Stimulated activated CD4-positive, alpha-beta T cell treated with anti-CD3 and anti-CD28 coated beads, Interleukin-15, amount 100 ng/mL, for 48 hours (primary cell): ENCODE results near the gene LHX8.
"Not testable (repeated sequence)": the region's sequence is repeated elsewhere in the genome, so short reads cannot be mapped to it uniquely, and the experiment has no call there.

ENCODE experiments used
- DNase-seq, 2 donors: peaks; one replicate each; pipeline ENCODE4 v3.0.0-alpha.2; 2020; ENCODE audit warnings: low read depth in 2 of 2

Gene LHX8

DNA sequence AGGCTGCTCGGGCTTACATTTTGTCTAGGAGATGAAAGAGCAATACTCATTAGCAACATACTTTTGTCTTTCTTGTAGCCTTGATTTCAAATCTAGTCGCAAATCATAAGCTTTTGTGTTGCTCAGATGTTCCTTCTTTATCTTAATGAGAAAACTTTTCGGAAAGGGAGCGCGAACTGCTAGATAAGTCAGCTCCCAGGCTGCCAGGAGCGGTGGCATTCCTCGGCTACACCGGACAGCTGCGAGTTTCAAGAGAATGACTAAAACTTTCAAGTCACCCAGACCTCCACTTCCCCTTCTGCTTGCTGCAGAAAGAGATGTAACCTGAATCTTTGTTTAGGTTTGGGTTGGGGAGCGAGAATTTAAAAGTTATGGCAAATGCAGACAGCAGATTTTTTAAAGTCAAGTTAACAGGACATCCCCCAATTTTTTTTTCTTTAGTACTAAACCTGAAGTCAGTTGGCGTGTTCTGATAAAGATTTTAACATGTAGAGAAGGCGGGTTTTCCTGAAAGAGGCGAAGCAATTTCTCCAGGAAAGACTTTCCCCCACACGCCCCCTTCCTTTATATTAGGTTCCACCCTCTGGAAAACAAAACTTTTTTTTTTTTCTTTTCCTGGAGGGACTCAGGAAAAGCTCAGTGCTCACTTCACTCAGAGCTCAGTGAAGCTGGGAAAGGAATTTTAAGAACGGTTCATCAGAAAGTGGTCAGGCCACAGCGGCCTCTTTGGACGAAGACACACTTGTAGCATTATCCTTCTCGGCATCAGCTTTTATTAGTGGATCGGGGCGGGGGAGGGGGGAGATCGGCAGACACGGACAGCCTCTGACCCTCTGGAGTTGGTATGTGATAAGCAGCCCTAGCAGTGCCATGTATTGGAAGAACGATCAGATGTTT, at the start of gene LHX8:
Gene LHX8 (plus strand): TSS at position 639 of the 897 bp plus-strand sequence. CDS start 2,227 bp downstream, outside the sequence.
- no peak for DNase-seq

DNA sequence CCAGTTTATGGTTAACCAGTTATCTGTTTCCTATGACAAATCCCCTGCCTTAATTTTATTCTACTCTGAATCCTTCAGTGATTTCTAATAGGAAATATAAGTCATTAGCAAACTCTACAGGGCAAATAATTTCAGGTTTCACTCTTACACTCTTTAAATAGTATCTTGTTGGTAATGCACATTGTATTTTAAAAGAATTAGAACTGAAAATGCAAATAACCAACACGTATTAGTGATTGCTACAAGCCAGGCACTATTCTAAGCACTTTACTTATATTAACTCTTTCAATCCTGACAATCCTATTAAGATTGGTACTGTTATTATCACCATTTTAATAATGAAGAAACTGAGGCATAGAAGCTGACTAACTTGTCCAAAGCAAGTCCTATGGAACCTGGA, 48.3 kb upstream of the LHX8 start:
- DNase-seq, result no peak

DNA sequence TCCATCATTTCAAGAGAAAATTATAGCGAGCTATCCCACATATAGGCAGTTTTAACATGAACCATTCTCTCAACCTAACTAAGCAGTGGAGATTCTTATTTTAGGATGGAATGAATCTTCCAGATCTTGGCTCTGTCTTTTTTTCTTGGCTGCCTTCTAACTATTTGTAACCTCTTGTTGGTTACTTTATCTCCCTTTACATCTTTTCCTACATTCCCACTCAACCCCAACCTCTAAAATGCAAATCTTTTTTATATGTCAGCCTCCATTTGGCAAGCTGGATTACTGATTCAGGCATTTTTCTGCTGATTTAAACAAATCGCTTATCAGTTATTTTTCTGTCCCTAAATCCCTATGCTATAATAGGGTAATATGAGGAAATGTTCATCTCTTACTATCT, 46.9 kb upstream of the LHX8 start:
- no peak for DNase-seq

DNA sequence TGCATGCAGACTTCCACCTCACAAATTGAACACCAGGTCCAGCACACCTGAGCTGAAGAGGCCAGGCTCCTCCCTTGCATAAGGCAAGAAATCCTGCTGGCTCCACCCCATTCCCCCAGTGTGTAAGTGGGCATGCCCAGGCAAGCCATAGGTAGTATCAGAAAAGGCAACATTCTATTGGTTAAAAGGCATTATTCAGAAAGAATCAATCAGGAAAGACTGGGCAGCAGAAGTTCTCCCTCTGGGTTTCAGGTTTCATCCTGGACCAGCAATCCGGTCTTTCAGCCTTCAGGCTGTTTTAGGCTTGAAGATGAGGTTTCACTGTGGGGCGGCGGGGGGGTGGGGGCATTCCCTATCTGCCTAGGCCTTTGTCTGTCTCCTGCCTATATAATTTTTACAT, 42.0 kb upstream of the LHX8 start:
- DNase-seq, result no peak

DNA sequence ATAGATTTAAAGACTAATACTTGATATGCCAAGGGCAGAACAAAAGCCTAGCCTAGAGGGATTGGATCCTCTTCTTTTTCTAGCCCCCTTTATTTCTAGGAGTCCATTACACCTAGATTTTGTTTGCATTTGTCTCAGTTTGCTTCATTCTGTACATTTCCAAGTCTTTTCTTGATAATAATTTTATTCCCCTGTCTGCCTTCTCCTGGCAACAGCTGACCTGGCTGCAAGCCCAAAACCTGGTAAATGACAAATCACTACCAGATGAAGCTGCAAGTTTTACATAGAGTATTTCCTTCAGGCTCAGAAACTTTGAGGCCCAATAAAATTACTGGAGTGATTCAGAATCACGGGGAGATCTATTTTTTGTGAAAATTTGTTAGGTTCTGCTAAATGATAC, 36.5 kb upstream of the LHX8 start:
- DNase-seq, result no peak

DNA sequence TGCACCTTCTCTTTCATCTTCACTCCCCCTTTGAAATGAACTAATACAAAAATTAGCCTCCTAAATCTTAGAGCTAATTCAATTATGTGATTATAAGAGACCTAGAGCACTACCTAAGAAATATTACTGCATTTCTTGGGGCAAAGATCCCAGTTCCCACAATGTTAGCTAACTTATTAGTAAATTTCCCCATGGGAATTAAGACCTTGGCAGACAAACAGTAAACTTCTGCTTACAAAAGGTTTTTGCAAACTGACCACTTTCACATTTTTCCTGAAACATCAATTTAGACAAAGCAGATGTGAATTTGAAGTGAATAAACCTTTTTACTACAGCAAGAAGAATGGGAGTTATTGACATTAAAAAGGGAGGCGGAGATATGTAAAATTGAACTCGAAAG, 34.6 kb upstream of the LHX8 start:
- DNase-seq, result no peak

DNA sequence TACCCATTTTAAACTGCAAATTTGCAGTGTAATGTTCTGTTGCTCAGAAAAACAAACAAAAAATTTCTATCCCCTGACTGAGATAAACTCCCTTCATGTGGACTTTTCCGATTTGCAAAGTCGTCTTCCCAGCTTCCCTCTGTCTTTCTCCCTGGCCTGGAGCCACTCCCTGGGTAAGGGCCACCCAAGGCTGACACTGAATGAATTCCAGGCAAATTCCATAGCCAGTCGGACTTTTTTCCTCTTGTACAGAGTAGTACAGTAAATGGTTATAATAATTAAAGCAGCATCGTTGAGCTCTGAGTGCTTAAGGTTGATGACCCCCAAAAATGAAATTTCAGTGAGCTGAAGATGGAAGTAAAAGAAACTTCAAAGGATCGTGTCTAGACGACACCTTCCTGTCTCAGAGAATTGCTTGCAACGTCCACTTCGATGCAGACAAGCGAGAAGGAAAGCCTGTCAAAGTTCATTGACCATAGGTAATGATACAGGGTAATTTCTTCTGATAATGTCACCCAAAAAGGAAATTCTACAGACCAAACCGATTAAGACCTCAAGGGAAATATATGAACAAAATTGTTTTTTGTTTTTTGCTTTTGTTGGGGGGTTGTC, 33.6 kb upstream of the LHX8 start:
- DNase-seq, result no peak

DNA sequence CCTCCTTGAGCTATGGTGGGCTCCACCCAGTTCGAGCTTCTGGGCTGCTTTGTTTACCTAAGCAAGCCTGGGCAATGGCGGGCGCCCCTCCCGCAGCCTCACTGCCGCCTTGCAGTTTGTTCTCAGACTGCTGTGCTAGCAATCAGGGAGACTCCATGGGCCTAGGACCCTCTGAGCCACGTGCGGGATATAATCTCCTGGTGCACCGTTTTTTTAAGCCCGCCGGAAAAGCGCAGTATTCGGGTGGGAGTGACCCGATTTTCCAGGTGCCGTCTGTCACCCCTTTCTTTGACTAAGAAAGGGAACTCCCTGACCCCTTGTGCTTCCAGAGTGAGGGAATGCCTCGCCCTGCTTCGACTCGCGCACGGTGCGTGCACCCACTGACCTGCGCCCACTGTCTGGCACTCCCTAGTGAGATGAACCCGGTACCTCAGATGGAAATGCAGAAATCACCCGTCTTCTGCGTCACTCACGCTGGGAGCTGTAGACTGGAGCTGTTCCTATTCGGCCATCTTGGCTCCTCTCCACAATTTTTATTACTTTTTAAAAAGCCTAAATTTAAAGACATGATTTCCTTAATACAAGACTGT, 21.7 kb upstream of the LHX8 start:
- not testable (repeated sequence) for DNase-seq

DNA sequence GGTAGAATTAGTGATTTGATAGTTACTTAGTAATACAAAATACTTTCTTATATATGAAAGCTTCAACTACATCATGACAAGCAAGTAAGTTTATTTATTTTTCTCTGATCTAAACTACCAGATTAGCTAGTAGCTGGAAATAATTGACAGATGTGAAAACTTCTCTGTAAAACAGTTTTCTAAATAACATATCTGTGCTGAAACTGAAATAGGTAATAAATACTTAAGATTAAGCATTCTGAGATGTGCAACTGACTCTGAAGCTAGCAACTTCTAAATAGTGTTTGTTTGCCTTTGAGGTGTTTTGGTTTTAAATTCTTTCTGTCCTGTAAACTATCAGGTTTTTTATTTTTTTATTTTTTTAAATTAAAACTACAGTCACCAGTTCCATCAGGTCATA, 18.5 kb upstream of the LHX8 start:
- DNase-seq, result no peak

DNA sequence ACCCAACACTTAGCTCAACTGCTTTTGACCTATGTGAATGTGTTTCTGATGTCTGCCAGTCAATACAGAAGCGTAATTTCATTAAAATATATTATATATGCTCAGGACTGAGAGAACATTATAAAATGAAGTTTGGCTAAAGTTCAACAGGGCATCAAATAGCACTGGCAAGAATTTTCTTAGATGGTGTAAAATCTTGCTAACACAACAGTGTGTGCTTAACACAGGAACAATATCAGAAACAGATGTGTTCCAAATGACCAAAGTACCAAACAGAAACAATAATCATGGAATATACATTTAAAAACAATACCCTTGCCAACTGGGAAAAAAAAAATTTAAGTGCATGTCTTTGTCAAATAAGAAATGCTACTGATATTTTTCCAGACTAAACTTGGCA, 10.4 kb upstream of the LHX8 start:
- DNase-seq, result no peak

DNA sequence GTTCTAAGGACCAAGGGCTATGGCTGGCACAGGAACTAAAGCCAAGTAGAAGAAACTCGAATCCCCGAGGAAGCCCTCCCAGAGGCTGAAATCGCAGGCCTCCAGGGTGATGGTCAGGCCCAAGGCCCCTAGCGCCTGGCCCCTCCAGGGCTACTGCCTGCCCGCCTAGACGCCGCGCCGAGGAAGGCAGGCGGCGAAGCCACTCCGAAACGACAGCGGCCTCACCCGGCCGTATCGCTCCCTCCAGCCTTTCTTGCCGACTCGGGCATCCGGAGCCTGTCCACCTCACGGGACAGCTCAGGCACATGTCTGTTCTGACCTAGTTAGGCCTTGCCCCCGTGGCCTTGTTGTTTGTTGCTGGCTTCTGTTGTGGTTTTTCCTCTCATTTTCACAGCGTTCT, 9.7 kb upstream of the LHX8 start:
- no peak for DNase-seq

DNA sequence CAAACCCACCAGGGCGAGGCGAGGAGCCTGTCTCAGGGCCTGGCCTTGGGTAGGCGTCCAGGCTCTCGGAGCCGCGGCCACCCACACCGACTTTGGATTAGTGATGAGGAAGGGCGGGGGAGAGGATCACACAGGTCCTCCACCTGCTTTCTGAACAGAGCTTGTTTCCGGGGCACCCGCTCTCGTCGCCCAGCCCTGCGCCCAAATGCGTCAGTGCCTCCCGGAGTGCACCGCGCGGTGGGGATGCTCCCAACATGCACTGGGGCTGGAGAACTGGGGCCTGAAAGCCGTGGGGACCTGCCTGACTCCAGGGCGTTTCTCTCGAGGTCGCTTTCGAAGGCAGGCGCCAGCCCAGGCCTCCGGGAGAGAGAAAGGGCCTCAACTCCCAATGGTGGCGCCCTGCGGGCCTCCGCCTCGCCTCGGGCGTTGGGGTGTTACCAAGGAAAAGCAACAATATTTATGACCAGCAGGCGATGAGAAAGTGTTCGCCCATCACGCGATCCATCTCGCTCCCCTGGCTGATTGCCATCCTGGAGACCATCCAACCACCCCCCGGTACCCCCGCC, 8.9 kb upstream of the LHX8 start:
- no peak for DNase-seq

DNA sequence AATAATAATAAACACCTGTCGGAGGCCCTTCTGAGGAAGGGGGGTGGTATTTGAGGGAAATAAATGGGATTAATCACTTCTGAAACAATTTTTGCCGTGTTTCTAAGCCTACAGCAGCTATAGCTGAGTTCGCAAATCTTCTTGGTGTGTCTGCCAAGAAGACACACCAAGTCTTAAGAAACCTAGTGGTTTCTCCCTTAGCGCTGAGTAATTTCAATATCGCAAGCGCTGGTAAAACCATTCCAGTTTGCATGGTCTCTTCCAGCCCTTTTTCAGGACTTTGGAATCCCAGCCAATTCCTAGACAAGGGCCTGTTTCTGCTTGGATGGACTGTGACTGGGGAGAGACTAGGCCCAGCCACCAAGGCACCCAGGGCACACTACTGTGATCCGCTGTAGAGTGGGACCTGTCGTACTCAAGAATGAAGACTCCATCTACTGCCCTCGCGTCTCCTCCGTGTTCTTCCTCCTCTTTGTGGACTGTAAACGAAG, 7.5 kb upstream of the LHX8 start:
- no peak for DNase-seq

DNA sequence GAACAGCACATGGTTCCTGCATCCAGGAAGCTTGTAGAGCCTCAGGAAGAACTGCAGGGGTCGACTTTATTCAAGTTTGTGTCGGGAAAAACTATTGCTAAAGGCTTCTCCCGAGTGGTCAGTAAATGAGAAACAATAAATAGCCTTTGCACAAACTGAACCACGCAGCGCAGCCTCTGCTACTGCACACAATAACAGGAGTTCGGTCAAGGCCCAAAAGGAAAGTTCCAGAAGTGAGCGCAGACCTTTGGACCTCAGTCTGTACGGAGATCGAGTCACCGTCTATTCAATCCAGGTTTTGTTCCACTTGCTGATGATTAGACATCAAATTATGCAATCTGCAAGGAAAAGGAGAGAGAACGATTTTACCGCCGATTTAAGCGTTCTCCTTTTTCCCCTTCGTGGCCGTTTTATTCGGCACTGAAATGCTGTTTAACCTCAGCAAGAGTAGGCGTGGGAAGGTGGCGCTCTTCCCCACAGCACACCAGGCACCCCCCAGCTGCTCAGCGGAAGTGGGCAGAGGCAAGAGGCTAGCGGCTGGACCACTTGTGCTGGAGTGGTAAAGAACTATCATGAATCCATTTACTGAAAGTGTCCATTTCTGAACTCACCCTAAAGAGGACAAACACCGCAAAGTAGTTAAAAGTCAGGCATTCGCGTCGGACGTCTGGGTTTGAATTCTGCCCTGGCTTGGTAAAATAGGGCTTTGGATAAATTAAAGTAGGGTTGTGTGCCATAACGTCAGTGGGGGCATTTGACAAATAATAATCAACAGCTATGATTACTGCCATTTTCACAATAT, 6.1 kb upstream of the LHX8 start:
- DNase-seq, result no peak

DNA sequence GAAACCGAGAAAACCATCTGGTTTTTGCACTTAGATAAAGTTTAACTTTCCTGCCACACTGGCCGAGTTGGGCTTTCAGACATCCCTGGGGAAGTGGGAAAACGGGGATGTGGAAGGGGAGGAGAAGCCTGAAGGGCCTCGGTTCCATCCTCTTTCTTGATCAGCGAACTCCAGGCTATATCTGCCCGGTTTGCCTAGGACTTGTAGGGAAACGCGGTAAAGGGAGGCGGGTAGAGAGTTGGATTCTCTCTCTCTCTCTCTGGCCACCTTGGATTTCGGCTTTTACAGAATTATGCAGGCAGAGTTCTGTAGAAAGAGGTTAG, 4.6 kb upstream of the LHX8 start:
- no peak for DNase-seq

DNA sequence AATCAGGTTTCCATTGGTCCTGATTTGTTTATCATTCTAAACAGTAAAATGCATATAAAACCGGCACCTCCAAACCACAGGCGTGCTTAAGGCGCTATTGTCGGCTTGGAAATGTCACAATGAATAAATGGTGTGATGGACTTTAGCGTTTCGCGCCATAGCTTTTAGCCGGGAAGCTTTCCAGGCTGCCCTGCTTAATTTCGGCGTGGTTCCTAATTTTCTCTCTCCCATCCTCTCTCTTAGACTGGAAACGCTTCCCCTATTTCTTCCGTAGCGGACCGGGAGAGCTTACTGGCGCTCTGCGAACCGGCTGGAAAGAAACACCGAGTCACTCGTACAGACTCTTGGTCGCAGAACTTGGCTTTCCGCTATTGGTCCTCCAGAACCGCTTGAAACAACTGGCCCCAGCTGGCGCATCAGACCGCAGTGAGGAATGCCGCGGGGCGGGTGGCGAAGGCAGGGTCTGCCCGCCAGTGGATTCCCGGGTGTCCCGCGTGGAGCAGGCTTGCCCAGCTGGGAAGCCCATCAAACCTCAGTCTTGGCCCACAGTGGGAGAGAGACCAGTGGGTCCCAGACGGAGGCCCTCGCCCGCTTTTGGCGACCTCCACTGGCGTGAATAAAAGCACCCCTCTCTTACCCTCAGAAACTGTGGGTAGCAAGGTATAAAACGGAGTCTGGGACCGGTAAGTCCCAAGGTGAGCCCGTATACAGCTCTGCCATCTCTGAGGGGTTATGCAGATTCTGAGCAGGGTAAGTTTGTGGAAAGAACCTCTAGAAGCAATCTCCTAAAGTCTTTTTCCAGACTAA, 4.0 kb upstream of the LHX8 start:
- no peak for DNase-seq

DNA sequence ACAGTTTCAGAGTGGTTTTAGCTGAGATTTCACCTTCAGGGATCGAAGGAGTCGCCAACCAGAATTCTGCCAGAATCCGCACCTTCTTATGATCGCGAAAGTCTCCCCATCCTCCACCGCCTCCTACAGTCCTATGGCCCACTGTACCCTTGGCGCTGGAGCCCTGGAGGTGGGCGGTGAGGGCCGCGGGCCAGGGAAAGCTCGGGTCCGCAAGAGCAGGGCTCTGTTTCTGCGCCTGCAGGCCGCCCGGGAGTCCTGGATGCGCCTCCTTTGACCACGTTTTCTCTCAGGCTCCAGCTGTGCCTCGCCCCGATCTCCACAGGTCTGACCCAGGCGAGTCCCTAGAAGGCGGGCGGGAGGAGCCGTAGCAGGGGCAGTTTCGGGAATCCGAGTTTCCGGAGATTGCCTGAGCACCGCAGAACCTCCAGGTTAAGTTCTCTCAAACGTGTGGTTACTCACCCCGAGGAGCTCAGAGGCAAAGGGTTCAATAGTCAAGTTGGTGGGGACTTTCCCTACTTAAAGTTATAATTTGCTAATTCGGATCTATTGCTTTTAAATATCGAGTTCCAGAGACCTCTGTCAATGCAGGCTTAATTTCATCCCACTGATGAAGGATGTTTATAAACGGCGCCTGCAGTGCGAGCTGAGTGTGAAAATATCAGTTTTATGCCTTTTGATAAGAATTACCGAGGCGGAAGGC, 3.2 kb upstream of the LHX8 start:
- no peak for DNase-seq

DNA sequence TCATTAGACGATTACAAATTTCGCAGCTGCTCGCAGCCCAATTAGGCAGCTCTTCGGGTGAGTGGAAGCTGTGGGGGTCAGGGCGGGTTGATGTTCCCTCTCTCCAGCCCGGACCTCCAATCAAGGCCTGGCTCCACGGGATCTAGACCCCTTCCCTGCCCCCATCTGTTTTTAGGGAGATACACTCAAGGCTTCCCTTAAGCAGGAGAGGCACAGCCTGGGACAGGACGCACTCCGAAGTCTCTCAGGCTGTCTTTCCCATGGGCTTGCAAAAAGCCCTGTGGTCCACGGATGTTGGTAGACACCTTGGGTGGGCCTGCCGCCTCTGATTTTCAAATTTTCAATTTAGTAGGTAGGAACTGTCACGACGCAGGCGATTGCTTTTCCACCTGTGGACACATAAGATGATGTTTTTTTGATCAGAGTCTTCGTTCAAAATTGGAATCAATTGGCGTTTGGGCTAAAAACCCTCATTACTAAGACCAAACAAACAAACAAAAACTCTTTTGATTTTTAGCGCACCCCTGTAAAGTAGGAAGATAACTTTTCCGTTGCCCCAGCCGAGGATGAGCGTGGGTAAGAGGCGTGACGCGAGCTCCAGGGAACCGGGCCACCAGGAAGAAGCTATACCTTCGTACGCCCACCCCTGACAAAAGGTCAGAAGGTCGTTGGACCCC, 2.5 kb upstream of the LHX8 start:
- DNase-seq, result no peak

DNA sequence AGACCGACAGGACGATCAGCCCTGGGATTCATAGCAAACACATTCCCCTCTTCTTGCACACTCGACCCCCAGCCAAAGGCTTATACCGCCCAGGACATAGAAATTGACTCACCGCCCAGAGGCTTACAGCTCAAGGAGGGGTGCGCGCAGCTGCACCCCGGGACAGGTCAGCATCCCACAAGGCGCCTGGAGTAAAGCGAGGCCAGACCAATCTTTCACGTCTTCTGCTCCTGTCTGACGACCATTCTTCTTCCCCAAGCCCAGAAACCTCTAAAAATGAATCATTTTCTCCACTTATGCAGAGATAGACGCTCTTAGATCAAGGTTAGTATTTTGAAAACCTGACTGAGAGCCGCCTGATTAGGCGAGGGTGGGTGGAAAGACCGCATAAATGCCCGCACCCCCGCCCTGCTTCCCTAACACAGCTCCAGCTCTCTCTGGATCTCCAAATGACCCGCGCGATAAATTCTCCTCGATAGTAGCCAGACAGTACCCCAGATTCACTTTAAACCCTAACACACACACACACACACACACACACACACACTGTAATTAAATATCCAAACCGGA, 1.9 kb upstream of the LHX8 start:
- DNase-seq, result no peak
